ENCODE results near the gene ZNHIT6. TPM values are rescaled to one million over a fixed set of nuclear protein-coding genes. Genes with fewer than 3 reads are reported as not detected.
"Not testable (repeated sequence)": the region's sequence is repeated elsewhere in the genome, so short reads cannot be mapped to it uniquely, and the experiment has no call there.

The ZNHIT6 gene
- polyA plus RNA-seq, 3 donors: 1.7 to 3.2 (median 2.0) TPM

- H3K4me2 ChIP-seq (replicated peaks; ENCODE audit: extremely low read depth, low read length, poor library complexity, severe bottlenecking); H3K27ac ChIP-seq (ENCODE audit: low read depth in 1 of 2, low read length in 2 of 2); H3K4me3 Mint-ChIP-seq; H3K27me3 Mint-ChIP-seq (ENCODE audit: low read depth in 3 of 3); DNase-seq; H3K27ac Mint-ChIP-seq; H3K4me3 ChIP-seq (replicated peaks in 1 of 3; ENCODE audit: low read depth in 2 of 3, low read length in 3 of 3); H3K4me1 Mint-ChIP-seq; H3K9ac ChIP-seq (ENCODE audit: insufficient read depth, low read length, poor library complexity, severe bottlenecking); H3K27me3 ChIP-seq (ENCODE audit: control insufficient read depth in 2 of 2, insufficient read depth in 2 of 2, low read length in 2 of 2); H2AFZ ChIP-seq (ENCODE audit: insufficient read depth, low read depth, low read length, poor library complexity, severe bottlenecking); intact Hi-C loops (cut with micrococcal nuclease); H3K4me1 ChIP-seq (ENCODE audit: control insufficient read depth in 1 of 2, insufficient read depth in 2 of 2, low read length in 2 of 2); H4K20me1 ChIP-seq (ENCODE audit: insufficient read depth, low read length); H3K79me2 ChIP-seq (ENCODE audit: insufficient read depth, low read length): not testable (repeated sequence)
- WGBS (ENCODE audit: insufficient coverage): 95% methylated on average over 2 of the region's 7 CpGs
- peaks cover 37 to 52% of the 10 kb centered on the region in 2 donors for H3K36me3 Mint-ChIP-seq
- H3K9me3 Mint-ChIP-seq: peaks cover 30 to 50% (median 37%) of the 10 kb centered on the region in 7 donors
- Histone ChIP-seq H3K36me3 (replicated peaks in 1 of 2; ENCODE audit: control insufficient read depth in 1 of 2, insufficient read depth in 2 of 2, low read length in 2 of 2) (peaks cover 0 to 15% of the 10 kb centered on the region in 2 donors), H3K9me3 (replicated peaks in 1 of 2; ENCODE audit: control insufficient read depth in 1 of 2, insufficient read depth in 1 of 2, low read length in 2 of 2) (peaks cover 27 to 30% of the 10 kb centered on the region in 2 donors)
Observed at GRCh38 chr1:85639920-85640319, 68.3 kb downstream of the ZNHIT6 start.

GRCh38 chr1:85638412-85638811 lies 69.8 kb downstream of the ZNHIT6 start:
- H3K36me3 ChIP-seq (replicated peaks in 1 of 2; ENCODE audit: control insufficient read depth in 1 of 2, insufficient read depth in 2 of 2, low read length in 2 of 2): peaks cover 0 to 15% of the 10 kb centered on the region in 2 donors

More at GRCh38 chr1:85638412-85638811, 69.8 kb downstream of the ZNHIT6 start:
- Mint-ChIP-seq H3K27me3 (ENCODE audit: low read depth in 3 of 3) (no peaks in the 10 kb centered on the region), H3K9me3 (peaks cover 29 to 46% (median 34%) of the 10 kb centered on the region in 7 donors), H3K4me1 (no peaks in the 10 kb centered on the region), H3K4me3 (no peak overlapping the region), H3K27ac (no peak overlapping the region), H3K36me3 (peaks cover 40 to 54% of the 10 kb centered on the region in 2 donors)
- intact Hi-C loops (cut with micrococcal nuclease): no loop called here
- DNase-seq: no peak
- Histone ChIP-seq H4K20me1 (ENCODE audit: insufficient read depth, low read length) (no peaks in the 10 kb centered on the region), H3K4me3 (replicated peaks in 1 of 3; ENCODE audit: low read depth in 2 of 3, low read length in 3 of 3) (no peak overlapping the region), H3K4me1 (ENCODE audit: control insufficient read depth in 1 of 2, insufficient read depth in 2 of 2, low read length in 2 of 2) (no peaks in the 10 kb centered on the region), H3K9me3 (replicated peaks in 1 of 2; ENCODE audit: control insufficient read depth in 1 of 2, insufficient read depth in 1 of 2, low read length in 2 of 2) (peaks cover 27 to 30% of the 10 kb centered on the region in 2 donors), H3K27ac (ENCODE audit: low read depth in 1 of 2, low read length in 2 of 2) (no peak overlapping the region), H3K4me2 (replicated peaks; ENCODE audit: extremely low read depth, low read length, poor library complexity, severe bottlenecking) (no peak overlapping the region), H3K9ac (ENCODE audit: insufficient read depth, low read length, poor library complexity, severe bottlenecking) (no peak overlapping the region), H3K79me2 (ENCODE audit: insufficient read depth, low read length) (no peaks in the 10 kb centered on the region), H3K27me3 (ENCODE audit: control insufficient read depth in 2 of 2, insufficient read depth in 2 of 2, low read length in 2 of 2) (no peaks in the 10 kb centered on the region), H2AFZ (ENCODE audit: insufficient read depth, low read depth, low read length, poor library complexity, severe bottlenecking) (no peak overlapping the region)
- no CpG with 5 or more reads among the region's 1 CpG for WGBS (ENCODE audit: insufficient coverage)
- no peak for TF ChIP-seq CTCF (IDR thresholded peaks at IDR 0.05)

All from CD14-positive monocyte (primary cell).